ENCODE data around the gene PRAMEF11.
"Not testable (repeated sequence)": the region's sequence is repeated elsewhere in the genome, so short reads cannot be mapped to it uniquely, and the experiment has no call there.

PRAMEF11 gene

GRCh38 chr1:12831310-12831709, at the start of gene PRAMEF11:
PRAMEF11 (minus strand) TSS chr1:12831410; CDS start chr1:12828789, 2,621 bp downstream.
- DNase-seq, result not testable (repeated sequence)

GRCh38 chr1:12878453-12878852, 47.2 kb upstream of the PRAMEF11 start:
- not testable (repeated sequence) for DNase-seq

- DNase-seq, result not testable (repeated sequence)
Observed at GRCh38 chr1:12863131-12863880, 32.1 kb upstream of the PRAMEF11 start.

GRCh38 chr1:12856786-12857185, 25.6 kb upstream of the PRAMEF11 start, which contains the start of gene PRAMEF2:
PRAMEF2 (plus strand) TSS chr1:12857086; CDS start chr1:12859010, 1,924 bp downstream.
- DNase-seq, result not testable (repeated sequence)

- DNase-seq, result no peak
Observed at GRCh38 chr1:12851779-12852178, 20.6 kb upstream of the PRAMEF11 start.

- not testable (repeated sequence) for DNase-seq
Observed at GRCh38 chr1:12848620-12849019, 17.4 kb upstream of the PRAMEF11 start, which contains the start of gene HNRNPCL1. HNRNPCL1 (minus strand) TSS chr1:12848720; CDS start chr1:12848289, 431 bp downstream.

- DNase-seq, result not testable (repeated sequence)
Observed at GRCh38 chr1:12833251-12833650, 2.0 kb upstream of the PRAMEF11 start.

GRCh38 chr1:12819061-12819460, 12.1 kb downstream of the PRAMEF11 start:
- not testable (repeated sequence) for DNase-seq

- no peak for DNase-seq
Observed at GRCh38 chr1:12811409-12811784, 19.8 kb downstream of the PRAMEF11 start.

- DNase-seq, result no peak
Observed at GRCh38 chr1:12810691-12811408, 20.4 kb downstream of the PRAMEF11 start.

GRCh38 chr1:12809933-12810332, 21.3 kb downstream of the PRAMEF11 start:
- DNase-seq, result no peak

GRCh38 chr1:12799730-12800129, 31.5 kb downstream of the PRAMEF11 start:
- no peak for DNase-seq

GRCh38 chr1:12798911-12799310, 32.3 kb downstream of the PRAMEF11 start:
- DNase-seq, result no peak

GRCh38 chr1:12791097-12791496, 40.1 kb downstream of the PRAMEF11 start, which contains the start of gene PRAMEF1:
PRAMEF1 (plus strand) TSS chr1:12791397; CDS start chr1:12793228, 1,831 bp downstream.
- DNase-seq, result not testable (repeated sequence)

GRCh38 chr1:12784729-12785128, 46.5 kb downstream of the PRAMEF11 start:
- not testable (repeated sequence) for DNase-seq

GRCh38 chr1:12783783-12784182, 47.4 kb downstream of the PRAMEF11 start:
- peak; percentile 40 for DNase-seq

- peak; percentile 51 for DNase-seq
Observed at GRCh38 chr1:12781488-12781887, 49.7 kb downstream of the PRAMEF11 start.

GRCh38 chr1:12778907-12779306, 52.3 kb downstream of the PRAMEF11 start:
- DNase-seq, result no peak

- DNase-seq, result no peak
Observed at GRCh38 chr1:12778061-12778460, 53.1 kb downstream of the PRAMEF11 start.

GRCh38 chr1:12776801-12777557, 54.2 kb downstream of the PRAMEF11 start:
- no peak for DNase-seq

GRCh38 chr1:12775443-12775842, 55.8 kb downstream of the PRAMEF11 start:
- DNase-seq, result no peak

GRCh38 chr1:12774801-12775345, 56.3 kb downstream of the PRAMEF11 start:
- DNase-seq, result no peak
